SK-N-MC (cell line): ENCODE data around the gene NOB1.

ENCODE experiments used
- DNase-seq: peaks from one replicate; pipeline ENCODE4 v3.0.0-alpha.2; 2011; ENCODE audit warnings: low read depth, low spot score
- H3K27ac ChIP-seq: fragments of 200-600 bp; sonication (generic); 2 replicates; pipeline ENCODE4 v1.5.1; 2016; ENCODE audit warnings: mixed run types
- H3K36me3 ChIP-seq: fragments of 200-600 bp; sonication (generic); 2 replicates; pipeline ENCODE4 v1.6.1; 2017; ENCODE audit warnings: antibody characterized with exemption, low read length, mixed read lengths; ENCODE audit not compliant: insufficient read depth
- H3K4me3 ChIP-seq: fragments of 200-600 bp; sonication (generic); 2 replicates; pipeline ENCODE4 v1.5.1; 2016
- H3K9ac ChIP-seq: fragments of 200-600 bp; sonication (generic); 2 replicates; pipeline ENCODE4 v1.8.0; 2017; ENCODE audit warnings: mixed run types, mixed read lengths; ENCODE audit not compliant: insufficient read length
- H3K9me3 ChIP-seq: fragments of 200-600 bp; sonication (generic); 2 replicates; pipeline ENCODE4 v1.6.1; 2017; ENCODE audit warnings: low read depth, mild to moderate bottlenecking, antibody characterized with exemption, low read length, moderate library complexity, mixed read lengths
- EZH2 ChIP-seq: fragments of 200-600 bp; sonication (generic); IDR thresholded peaks from one replicate; pipeline ENCODE4 v1.6.1; 2017; ENCODE audit warnings: antibody characterized with exemption
- FOXP2 ChIP-seq: optimal IDR thresholded peaks from 2 replicates; pipeline ENCODE3; 2011; ENCODE audit warnings: mild to moderate bottlenecking, moderate library complexity; ENCODE audit not compliant: insufficient read depth; ENCODE audit errors: extremely low read length, control extremely low read depth
- POLR2AphosphoS5 ChIP-seq: IDR thresholded peaks from 2 replicates; pipeline ENCODE4 v1.6.1; 2012; ENCODE audit warnings: mild to moderate bottlenecking, low read depth, low read length, borderline replicate concordance

NOB1 gene

DNA sequence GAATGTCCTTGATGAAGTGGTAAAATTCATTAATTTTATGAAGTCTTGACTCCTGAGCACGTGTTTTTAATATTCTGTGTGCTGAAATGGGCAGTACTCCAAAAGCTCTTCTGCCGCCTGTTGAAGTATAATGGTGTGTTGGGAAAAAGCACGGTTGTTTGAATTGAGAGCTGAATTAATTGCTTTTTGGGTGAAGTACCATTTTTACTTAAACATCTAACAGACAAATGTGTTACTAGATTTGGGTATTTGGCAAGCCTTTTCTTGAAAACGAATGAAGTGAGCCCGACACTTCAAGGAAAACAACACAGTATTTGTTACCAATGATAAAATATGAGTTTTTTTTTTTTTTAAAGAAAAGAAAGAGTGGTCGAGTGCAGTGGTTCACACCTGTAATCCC lies 29.9 kb upstream of the NOB1 start:
- Histone ChIP-seq H3K36me3 (no peaks in the 10 kb centered on the region), H3K9ac (no peak overlapping the region), H3K9me3 (no peaks in the 10 kb centered on the region), H3K27ac (no peak overlapping the region), H3K4me3 (no peak overlapping the region)
- no peak for DNase-seq
- TF ChIP-seq POLR2AphosphoS5 (no peak), FOXP2 (no peak), EZH2 (no peak)

DNA sequence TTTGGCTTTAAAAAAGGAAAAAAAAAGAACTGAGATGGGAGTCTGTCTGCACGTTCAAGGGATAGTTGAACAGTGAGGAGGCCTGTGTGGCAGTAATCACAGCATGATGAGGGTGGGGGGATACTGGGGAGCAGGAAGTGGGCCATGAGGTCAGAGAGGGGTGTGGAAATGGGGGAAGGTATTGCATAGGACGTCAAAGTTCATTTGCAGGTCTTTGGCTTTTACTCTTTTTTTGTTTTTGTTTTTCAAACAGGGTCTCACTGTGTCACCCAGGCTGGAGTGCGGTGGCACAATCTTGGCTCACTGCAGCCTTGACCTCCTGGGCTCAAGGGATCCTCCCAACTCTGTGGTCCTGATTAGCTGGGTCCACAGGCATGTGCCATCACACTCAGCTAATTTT lies 26.4 kb upstream of the NOB1 start:
- no peaks in the 10 kb centered on the region for H3K9me3 ChIP-seq
- no peak overlapping the region for H3K4me3 ChIP-seq
- H3K36me3 ChIP-seq: no peaks in the 10 kb centered on the region
- no peak overlapping the region for H3K27ac ChIP-seq
- no peak for TF ChIP-seq FOXP2
- TF ChIP-seq EZH2: no peak
- no peak for TF ChIP-seq POLR2AphosphoS5
- H3K9ac ChIP-seq: no peak overlapping the region
- DNase-seq: no peak

DNA sequence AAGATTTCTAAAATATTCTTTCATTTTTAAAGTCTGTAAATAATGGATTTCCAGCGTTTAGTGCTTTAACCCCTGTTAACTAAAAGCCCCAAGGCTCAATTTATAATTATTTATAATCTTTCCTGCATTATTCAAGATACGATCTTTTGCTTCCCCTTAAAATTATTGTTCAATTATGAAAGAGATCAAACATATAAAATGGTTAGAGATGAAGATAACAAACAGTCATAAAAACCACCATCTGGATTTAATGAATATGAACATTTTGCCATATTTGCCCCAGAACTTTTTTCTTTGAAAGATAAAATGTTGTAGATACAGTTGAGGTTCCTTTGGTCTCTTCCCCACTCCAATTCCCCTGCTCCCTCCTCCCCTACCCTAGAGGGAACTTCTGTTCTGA lies 25.0 kb upstream of the NOB1 start:
- peak; percentile 16; the same call in 1 of the 2 replicates for TF ChIP-seq POLR2AphosphoS5
- no peak for TF ChIP-seq FOXP2
- Histone ChIP-seq H3K4me3 (peak overlapping the region; percentile 36), H3K27ac (peak overlapping the region; percentile 84; the same call in 1 of the 2 replicates), H3K36me3 (no peaks in the 10 kb centered on the region), H3K9me3 (no peaks in the 10 kb centered on the region), H3K9ac (no peak overlapping the region)
- DNase-seq: peak; percentile 55

DNA sequence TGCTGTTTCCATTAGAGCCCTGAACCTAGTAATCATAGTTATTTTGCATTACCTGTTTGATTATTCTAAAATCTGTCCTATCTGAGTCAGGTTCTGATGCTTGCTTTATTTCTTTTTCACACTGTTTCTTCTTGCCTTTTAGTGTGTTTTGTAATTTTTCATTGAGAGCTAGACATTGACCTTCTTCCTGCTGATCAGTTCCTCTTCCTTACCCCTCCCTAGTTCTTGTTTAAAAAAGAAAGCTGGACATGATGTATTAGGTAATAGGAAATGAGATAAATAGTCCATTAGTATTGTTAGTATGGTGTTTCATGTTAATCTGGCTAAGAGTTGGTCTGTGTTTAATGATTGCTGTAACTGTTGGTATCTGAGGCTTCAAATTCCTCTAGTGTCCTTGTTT lies 20.8 kb upstream of the NOB1 start:
- Histone ChIP-seq H3K36me3 (no peaks in the 10 kb centered on the region), H3K4me3 (no peak overlapping the region), H3K27ac (no peak overlapping the region), H3K9me3 (no peaks in the 10 kb centered on the region), H3K9ac (no peak overlapping the region)
- no peak for DNase-seq
- TF ChIP-seq EZH2 (no peak), POLR2AphosphoS5 (no peak), FOXP2 (no peak)

DNA sequence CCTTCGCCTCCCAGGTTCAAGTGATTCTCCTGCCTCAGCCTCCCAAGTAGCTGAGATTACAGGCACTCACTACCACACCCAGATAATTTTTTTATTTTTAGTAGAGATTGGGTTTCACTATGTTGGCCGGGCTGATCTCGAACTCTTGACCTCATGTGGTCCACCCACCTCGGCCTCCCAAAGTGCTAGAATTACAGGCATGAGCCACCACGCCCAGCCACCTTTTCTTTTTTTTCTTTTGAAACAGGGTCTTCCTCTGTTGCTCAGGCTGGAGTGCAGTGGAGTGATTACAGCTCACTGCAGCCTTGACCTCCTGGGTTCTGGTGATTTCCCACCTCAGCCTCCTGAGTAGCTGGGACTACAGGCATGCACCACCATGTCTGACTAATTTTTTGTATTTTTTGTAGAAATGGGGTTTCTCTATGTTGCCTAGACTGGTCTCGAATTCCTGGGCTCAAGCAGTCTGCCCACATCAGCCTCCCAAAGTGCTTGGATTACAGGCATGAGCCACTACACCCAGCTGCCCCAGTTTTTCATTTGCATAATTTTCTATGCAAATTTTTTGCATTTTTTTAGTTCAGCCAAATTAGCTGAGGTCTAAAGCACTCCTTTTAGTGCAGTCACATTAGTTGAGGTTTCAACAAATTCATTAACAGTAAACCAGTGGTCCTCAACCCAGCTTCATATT lies 18.7 kb upstream of the NOB1 start:
- no peak overlapping the region for H3K27ac ChIP-seq
- H3K9me3 ChIP-seq: no peaks in the 10 kb centered on the region
- DNase-seq: no peak
- H3K9ac ChIP-seq: no peak overlapping the region
- TF ChIP-seq EZH2 (no peak), POLR2AphosphoS5 (no peak), FOXP2 (no peak)
- H3K4me3 ChIP-seq: no peak overlapping the region
- H3K36me3 ChIP-seq: no peaks in the 10 kb centered on the region

DNA sequence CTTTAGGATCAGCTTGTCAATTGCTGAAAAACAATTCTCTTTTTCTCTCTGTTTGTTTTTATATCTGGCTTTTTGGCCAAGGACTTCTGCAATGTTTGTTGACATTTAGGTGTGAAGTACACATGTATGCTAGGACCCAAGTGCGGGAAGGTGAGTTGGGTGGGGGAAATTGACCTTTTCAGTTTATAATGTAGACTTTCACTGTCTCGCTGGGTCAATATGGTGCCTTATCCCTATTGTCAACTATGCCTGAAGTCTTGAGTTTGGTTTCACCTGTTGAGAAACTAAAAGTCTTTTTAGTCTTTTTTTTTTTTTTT lies 16.9 kb upstream of the NOB1 start:
- Histone ChIP-seq H3K4me3 (no peak overlapping the region), H3K9ac (no peak overlapping the region), H3K27ac (no peak overlapping the region), H3K36me3 (no peaks in the 10 kb centered on the region), H3K9me3 (no peaks in the 10 kb centered on the region)
- DNase-seq: no peak
- TF ChIP-seq POLR2AphosphoS5: no peak
- TF ChIP-seq EZH2: no peak
- no peak for TF ChIP-seq FOXP2

DNA sequence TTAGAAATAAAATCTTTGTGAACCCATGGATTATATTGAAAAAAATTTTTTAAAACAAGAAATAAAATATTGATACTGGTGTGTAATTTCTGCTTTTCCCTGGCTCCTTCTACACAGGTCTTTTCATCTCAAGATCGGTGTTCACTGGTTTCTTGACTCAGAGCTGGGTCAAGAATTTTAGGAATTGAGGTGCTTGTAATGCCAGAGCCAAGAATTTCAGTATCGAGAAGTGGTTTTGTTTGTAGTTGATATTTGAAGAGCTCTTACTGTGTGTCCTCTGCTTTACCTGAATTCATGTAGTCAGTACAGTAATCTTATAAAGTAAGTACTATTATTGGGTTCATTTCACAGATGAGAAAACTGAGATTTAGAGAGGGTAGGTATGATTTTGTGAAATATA lies 14.7 kb upstream of the NOB1 start:
- TF ChIP-seq EZH2 (no peak), FOXP2 (no peak), POLR2AphosphoS5 (no peak)
- DNase-seq: no peak
- no peak overlapping the region for H3K4me3 ChIP-seq
- H3K9me3 ChIP-seq: no peaks in the 10 kb centered on the region
- H3K36me3 ChIP-seq: no peaks in the 10 kb centered on the region
- H3K9ac ChIP-seq: no peak overlapping the region
- no peak overlapping the region for H3K27ac ChIP-seq

DNA sequence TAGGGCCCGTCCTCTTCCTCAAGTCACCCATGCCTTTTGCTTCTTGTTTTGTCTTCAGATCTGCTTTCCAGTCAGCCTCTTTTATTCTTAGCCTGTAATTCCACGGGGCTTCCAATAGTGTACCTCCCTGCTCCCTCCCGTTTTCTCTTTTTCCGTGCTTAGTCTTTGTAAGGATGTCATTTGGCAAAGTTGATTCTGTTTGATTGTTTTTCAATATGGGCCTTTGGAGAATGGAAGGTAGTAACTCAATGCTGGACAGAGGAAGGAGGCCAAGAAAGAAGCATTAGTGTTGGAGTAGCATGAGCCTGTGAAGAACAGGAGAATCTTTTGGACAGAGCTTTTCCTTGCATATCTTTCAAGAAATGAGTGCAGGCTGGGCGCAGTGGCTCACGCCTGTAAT lies 13.9 kb upstream of the NOB1 start:
- H3K36me3 ChIP-seq: no peaks in the 10 kb centered on the region
- H3K9me3 ChIP-seq: no peaks in the 10 kb centered on the region
- no peak for DNase-seq
- no peak overlapping the region for H3K27ac ChIP-seq
- H3K9ac ChIP-seq: no peak overlapping the region
- H3K4me3 ChIP-seq: no peak overlapping the region
- no peak for TF ChIP-seq EZH2
- TF ChIP-seq FOXP2: no peak
- TF ChIP-seq POLR2AphosphoS5: no peak

DNA sequence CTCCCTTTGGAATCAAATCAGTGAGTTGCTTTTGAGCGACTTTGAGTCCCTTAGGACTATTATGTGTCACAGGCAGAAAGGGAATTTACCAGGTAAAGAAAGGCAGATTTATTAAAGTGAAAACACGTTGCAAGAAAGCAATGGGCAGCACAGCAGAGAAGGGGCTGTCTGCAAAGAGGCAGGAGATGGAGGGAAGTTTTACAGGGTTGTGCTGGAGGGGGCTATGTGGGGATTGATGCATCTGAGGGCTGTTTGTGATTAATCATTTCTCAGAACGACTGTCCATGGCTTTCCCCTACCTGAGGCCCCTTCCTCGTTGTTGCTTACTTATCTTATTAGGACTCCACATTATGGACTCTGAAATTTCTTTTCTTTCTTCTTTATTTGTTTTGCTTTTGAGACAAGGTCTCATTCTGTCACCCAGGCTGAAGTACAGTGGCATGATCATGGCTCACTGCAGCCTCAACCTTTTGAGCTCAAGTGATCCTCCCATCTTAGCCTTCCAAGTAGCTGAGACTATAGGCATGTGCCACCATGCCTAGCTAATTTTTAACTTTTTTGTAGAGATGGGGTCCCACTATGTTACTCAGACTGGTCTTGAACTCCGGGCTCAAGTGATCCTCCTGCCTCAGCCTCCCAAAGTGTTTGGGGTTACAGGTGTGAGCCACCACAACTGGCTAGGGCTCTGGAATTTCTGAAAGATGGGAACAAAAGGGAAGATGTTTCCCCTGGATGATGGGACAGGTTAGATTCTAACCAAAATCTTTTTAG lies 12.9 kb upstream of the NOB1 start:
- Histone ChIP-seq H3K9ac (no peak overlapping the region), H3K27ac (no peak overlapping the region), H3K4me3 (no peak overlapping the region), H3K36me3 (no peaks in the 10 kb centered on the region), H3K9me3 (no peaks in the 10 kb centered on the region)
- no peak for DNase-seq
- TF ChIP-seq EZH2 (no peak), POLR2AphosphoS5 (no peak), FOXP2 (no peak)
